ENCODE results near the gene FAAP20.
A peak's percentile ranks its signal among the peaks of the same experiment; 100 is the strongest.

Gene FAAP20

DNA sequence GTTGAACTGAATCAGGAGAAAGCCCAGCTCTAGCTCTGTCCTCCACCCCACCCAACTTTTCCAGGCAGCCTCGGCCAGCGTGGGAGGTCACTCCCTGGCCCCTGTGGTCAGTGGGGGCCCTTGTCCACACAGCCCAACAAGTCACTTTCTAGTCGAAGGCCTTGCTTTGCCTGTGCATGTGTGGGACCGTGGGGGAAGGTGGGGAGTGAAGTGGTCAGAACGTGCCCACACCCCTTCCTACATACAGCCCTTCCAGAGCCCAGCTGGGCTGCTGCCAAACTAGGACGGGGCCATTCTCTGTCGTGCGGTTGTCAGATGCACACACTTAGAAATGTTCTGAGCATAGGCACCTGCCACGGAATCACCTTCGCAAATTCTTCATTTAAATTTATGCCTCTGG lies 18.0 kb downstream of the FAAP20 start:
- DNase-seq: no peak

DNA sequence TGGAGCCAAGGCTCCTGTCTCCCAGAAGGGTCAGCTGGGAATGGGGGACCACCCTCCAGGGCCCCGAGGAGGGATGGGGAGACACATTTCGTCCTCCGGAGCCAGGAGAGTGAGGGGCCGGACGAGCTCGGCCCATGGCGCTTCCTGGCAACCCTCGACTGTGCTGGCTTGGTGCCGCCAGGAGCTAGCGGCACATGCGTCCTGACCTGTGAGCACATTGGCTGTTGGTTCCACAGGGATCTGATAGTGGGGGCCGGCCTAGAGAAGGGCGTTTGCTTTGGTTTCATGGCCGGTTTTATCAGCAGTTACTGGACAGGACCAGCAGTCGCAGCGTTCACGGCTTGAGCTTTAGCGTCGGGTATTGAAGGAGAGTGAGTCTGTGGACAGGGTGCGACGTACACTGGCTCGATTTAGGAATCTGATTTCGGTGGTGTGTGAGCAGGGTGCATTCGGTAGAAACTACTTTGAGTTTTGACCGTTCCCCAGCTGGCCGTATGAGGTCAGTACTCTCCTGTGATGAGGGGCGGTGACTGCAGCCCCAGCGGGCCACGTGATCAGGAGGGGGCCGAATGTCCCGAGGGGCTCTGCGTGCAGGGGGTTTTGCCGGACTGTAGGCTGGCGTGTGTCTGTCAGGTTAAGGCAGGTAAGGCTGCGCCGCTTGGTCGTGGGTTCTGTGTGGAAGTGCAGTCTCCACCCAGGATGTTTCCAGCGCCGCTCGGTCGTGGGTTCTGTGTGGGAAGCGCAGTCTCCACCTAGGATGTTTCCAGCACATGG lies 18.7 kb downstream of the FAAP20 start:
- DNase-seq: no peak

DNA sequence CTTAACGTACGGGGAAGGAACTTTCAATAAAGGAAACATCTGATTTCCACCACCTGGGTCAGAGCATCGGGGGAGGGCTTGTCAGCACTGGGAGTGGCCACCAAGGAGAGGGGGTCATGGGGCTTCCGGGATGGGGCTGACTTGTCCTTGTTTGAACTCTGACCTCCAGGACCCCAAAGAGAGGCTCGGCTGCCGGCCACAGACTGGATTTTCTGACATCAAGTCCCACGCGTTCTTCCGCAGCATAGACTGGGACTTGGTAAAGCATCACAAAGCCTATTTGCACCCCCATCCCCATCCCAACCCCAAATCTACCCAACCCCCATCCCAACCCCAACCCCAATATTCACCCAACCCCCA lies 19.5 kb downstream of the FAAP20 start:
- DNase-seq: no peak

- peak; percentile 60 for DNase-seq
These were observed 20.1 kb downstream of the FAAP20 start for GRCh38 chr1:2174348-2175054.

DNA sequence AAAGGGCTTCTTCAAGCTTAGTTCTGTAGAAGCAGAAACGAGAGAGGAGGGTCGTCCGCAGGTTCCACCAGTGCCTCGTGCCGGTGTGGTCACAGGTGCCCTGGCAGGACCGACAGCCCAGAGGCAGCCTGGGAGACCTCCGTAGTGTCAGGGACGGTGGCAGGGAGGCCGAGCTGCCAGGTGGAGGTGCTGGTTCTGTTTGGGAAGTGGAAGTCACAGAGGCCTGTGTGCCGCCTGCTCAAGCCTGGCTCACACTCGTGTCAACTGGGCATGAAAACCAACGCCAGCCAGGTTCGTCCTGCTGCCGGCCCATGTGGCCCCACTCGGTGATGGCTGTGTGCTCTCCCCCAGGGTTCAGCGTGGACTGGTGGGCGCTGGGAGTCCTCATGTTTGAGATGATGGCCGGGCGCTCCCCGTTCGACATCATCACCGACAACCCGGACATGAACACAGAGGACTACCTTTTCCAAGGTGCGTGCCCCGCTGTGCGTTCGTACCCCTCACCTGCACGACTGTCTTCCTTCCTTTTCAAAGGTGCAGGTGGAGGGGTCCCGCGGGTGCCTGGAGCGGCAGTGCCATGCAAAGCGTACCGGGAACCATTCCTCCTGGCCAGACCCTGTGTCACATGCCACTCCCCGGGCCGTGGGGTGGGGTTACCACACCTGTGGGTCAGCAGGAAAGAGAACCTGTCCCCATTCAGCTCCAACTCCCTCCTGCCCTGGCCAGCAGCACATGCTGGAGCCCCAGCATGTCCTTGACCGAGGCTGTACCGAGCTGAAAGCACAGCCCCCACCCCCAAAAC lies 20.8 kb downstream of the FAAP20 start:
- DNase-seq: no peak

DNA sequence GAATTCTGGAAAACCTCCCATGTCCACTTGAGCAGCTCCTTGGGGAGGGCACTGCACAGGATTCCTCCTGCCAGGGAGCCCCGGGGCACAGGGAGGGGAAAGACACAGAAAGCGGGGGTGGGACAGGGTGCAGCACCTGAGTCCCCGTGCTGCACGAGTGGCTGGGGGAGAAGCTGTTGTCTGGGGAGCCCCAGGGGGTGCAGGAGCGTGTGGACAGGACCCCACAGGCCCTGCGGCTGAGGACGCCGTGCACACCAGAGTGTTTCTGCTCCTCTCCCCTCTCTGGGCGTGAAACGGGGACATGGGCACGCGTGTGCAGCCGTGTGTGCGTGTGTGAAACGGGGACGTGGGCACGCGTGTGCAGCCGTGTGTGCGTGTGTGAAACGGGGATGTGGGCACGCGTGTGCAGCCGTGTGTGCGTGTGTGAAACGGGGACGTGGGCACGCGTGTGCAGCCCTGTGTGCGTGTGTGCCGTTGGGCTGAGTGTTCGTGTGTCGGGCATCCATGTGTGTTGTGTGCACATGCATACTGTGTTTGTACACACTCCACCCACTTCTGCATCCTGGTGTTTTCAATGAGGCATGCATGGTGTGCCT lies 21.9 kb downstream of the FAAP20 start:
- DNase-seq: no peak

DNA sequence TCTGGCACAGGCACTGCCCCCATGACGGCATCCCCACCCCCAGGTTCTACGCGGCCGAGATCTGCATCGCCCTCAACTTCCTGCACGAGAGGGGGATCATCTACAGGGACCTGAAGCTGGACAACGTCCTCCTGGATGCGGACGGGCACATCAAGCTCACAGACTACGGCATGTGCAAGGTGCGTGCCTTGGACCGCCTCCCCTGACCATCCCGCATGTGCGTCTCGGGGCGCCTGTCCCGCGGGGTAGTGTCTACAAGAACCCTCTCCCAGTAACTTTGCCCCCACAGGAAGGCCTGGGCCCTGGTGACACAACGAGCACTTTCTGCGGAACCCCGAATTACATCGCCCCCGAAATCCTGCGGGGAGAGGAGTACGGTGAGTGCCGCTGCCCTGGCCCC lies 22.6 kb downstream of the FAAP20 start:
- DNase-seq: no peak

DNA sequence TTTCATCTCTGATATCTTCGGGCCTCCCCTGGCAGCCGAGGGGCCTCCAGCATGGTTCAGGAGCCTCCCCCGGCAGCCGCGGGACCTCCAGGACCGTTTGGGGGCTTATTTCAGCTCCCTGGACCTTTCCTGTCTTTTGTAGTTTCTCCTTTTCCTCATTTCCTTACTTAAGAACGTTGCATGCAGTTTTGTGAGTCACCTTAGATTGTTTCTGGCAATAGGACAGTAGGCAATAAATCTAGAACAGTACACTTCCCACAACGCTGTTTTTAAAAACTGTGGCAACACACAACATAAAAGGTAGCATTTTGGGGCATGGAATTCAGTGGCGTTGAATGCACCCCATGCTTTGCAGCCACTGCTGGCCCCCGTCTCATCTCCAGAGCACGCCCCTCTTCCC lies 24.4 kb downstream of the FAAP20 start:
- DNase-seq: no peak

DNA sequence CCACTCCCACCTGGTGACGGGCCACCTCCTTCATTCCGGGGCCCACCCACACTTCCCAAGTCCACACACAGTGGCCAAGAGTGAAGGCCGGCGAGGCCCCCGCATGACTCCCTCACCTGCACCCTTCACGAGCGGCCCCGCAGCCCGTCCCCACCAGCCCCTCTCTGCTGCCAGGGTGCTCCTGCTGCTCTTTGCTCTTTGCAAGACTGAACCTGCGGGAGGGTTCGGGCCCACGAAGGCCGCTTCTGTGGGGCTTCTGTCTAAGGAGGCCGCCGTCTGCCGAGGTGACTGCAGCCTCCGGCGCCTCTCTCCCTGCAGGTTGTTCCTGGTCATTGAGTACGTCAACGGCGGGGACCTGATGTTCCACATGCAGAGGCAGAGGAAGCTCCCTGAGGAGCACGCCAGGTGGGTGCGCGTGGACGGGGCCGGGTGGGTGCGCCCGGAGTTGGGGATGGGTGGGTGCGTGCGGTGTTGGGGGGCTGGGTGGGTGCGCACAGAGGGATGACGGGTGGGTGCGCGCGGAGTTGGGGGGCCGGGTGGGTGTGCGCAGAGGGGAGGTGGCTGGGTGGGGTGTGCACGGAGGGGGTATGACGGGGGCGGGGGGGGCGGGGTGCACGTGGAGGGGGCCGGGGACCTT lies 25.3 kb downstream of the FAAP20 start:
- DNase-seq: no peak

GRCh38 chr1:2168535-2168934 lies 26.0 kb downstream of the FAAP20 start:
- no peak for DNase-seq

- DNase-seq: no peak
These were observed 26.5 kb downstream of the FAAP20 start for GRCh38 chr1:2168090-2168489.

- no peak for DNase-seq
These were observed 27.9 kb downstream of the FAAP20 start for GRCh38 chr1:2166695-2167094.

DNA sequence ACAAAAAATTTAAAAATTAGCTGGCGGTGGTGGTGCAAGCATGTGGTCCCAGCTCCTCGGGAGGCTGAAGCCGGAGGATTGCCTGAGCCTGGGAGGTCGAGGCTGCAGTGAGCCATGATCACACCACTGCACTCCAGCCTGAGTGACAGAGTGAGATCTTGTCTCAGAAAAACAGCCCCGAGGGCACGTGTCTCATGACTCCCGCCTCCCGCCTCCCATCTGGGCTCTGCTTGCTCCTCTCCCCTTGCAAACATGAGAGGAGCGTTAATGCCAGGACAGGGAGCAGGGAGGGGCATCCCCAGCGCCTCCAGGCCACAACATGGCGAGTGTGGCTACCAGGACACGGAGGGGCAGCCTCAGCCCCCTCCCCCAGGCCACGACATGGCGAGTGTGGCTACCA lies 28.3 kb downstream of the FAAP20 start:
- DNase-seq: no peak

- no peak for DNase-seq
These were observed 28.9 kb downstream of the FAAP20 start for GRCh38 chr1:2165646-2166045.

GRCh38 chr1:2163205-2163604 lies 31.4 kb downstream of the FAAP20 start:
- no peak for DNase-seq

- DNase-seq: no peak
These were observed 33.9 kb downstream of the FAAP20 start for GRCh38 chr1:2160451-2161300.

DNA sequence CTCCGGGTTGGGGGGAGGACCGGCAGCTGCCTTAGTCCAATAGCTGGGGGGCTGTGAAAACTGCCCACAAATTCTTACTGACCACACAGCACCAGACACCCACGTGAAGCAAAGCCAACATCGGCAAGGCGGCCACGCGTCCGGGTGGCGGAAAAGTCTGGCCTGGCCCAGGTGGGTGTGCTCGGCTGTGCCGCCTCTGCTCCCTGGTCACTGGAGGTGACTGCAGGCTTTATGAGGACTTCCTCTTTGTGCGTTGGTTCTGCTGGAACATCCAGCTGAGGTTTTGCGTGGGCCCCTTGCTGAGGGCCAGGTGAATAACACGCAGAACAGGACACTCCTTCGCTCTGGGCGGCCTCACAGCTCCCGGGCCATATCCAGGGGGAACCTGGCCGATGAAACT lies 35.4 kb downstream of the FAAP20 start:
- no peak for DNase-seq

DNA sequence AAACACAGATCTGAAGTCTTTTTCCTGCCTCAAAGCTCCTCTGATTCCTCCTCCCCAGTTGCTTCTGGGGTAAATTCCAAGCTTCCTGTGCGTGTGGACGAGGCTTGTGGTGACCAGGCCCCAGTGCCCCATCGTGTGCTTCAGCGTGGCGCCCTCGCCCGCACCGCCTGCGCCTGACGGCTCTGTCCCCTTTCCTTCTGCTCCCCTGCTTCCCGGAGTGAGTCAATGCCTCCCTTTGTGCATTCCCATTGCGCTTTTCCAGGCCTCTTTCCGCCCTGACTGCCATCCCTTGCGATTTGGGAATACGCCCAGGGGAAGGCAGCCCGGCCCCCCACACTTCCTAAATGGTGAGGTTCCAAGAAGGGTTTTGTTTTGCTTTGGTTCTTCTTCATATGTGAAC lies 36.3 kb downstream of the FAAP20 start:
- no peak for DNase-seq

DNA sequence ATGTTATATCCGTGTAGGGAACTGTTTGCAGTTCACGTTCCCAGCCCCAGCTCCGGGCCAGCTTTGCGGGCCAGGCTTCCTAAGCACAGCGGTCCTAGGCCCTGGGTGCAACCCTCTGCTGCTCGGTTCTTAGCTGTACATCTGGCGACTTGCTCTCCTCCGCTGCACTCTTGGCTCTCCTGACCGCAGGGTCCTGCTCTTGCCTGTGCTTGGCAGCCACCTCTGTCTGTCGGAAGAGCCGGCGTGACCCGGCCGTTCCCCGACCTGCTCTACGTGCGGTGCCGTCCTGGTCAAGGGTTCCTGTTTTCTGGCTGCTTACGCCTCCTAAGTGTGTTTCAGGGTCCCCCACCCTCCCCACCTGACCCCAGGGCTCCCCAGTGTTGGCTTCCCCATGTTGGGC lies 36.7 kb downstream of the FAAP20 start:
- DNase-seq: no peak

DNA sequence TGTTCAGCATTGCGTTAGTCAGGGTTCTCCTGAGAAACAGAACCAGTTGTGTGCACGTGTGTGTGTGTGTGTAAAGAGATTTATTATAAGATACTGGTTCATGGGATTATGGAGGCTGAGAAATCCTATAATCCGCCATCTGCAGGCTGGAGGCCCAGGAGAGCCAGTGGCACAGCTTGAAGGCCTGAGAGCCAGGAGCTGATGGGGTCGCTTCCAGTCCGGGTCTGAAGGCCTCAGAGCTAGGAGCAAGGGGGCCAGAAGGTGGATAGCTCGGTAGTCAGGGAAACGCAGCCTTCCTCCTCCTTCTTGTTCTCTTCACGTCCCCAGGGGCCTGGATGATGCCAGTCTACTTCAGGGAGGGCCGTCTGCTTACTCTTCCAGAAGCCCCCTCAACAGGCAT lies 37.7 kb downstream of the FAAP20 start:
- no peak for DNase-seq

GRCh38 chr1:2155788-2156187 lies 38.8 kb downstream of the FAAP20 start:
- DNase-seq: no peak

DNA sequence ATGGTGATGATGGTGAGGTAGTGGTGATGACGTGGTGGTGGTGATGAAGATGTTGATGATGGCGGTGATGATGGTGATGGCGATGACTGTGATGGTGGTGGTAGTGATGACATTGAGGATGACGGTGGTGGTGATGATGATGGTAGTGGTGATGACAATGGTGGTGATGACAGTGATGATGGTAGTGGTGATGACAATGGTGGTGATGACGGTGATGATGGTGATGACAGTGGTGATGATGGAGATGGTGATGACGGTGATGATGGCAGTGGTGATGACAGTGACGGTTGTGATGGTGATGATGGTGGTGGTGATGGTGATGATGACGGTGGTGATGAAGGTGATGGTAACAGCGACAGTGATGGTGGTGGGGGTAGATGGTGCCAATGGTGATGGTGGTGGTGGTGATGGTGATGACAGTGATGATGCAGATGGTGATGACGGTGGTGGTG lies 39.4 kb downstream of the FAAP20 start:
- DNase-seq: no peak
